Muscle of leg (tissue), 11 donors: ENCODE results near the gene KCNV2. TPM values are rescaled to one million over a fixed set of nuclear protein-coding genes. Genes with fewer than 3 reads are reported as not detected.
A peak's percentile ranks its signal among the peaks of the same experiment; 100 is the strongest.

Experiments
- DNase-seq: peaks from one replicate; pipeline ENCODE4 v3.0.0; 2013
- H3K27ac ChIP-seq: one replicate; pipeline ENCODE4 v1.5.1; 2013; ENCODE audit warnings: mild to moderate bottlenecking, low read length, control low read depth
- H3K27me3 ChIP-seq: one replicate; pipeline ENCODE4 v1.6.1; 2013; ENCODE audit warnings: low read length; ENCODE audit not compliant: control insufficient read depth, insufficient read depth
- H3K36me3 ChIP-seq: one replicate; pipeline ENCODE4 v1.6.1; 2013; ENCODE audit warnings: low read length; ENCODE audit not compliant: control insufficient read depth, insufficient read depth
- H3K4me1 ChIP-seq: one replicate; pipeline ENCODE4 v1.6.1; 2013; ENCODE audit warnings: low read length; ENCODE audit not compliant: control insufficient read depth, insufficient read depth
- H3K4me3 ChIP-seq: one replicate; pipeline ENCODE4 v1.5.1; 2013; ENCODE audit warnings: low read length, control low read depth
- H3K9me3 ChIP-seq: replicated peaks from 2 replicates; pipeline ENCODE4 v1.6.1; 2013; ENCODE audit warnings: low read depth, low read length; ENCODE audit not compliant: control insufficient read depth
- WGBS: methylation state at CpG from one replicate; pipeline ENCODE4 v1.1.5; 2013; ENCODE audit warnings: missing lambda C conversion rate; ENCODE audit not compliant: insufficient coverage; 5-methylcytosine and 5-hydroxymethylcytosine counted together
- polyA plus RNA-seq, 8 donors: library from polyadenylated mRNA; unstranded; fragments of 120-200 nt; gene quantifications; one replicate each; pipeline versions ENCODE4 v1.2.1 to v1.2.3, GENCODE V29; 2013; ENCODE audit warnings: inconsistent platforms in 1 of 8, low replicate concordance in 1 of 8; ENCODE audit not compliant: insufficient read length in 8 of 8, insufficient read depth in 1 of 8
- total RNA-seq: library from RNA; stranded (reverse); fragments of 120-200 nt; gene quantifications from one replicate; pipeline ENCODE4 v1.2.4, GENCODE V29; 2013

KCNV2 gene
- total and polyA plus RNA-seq, 9 donors = 0.08 to 0.33 (median 0.19) TPM; not detected in 1

DNA sequence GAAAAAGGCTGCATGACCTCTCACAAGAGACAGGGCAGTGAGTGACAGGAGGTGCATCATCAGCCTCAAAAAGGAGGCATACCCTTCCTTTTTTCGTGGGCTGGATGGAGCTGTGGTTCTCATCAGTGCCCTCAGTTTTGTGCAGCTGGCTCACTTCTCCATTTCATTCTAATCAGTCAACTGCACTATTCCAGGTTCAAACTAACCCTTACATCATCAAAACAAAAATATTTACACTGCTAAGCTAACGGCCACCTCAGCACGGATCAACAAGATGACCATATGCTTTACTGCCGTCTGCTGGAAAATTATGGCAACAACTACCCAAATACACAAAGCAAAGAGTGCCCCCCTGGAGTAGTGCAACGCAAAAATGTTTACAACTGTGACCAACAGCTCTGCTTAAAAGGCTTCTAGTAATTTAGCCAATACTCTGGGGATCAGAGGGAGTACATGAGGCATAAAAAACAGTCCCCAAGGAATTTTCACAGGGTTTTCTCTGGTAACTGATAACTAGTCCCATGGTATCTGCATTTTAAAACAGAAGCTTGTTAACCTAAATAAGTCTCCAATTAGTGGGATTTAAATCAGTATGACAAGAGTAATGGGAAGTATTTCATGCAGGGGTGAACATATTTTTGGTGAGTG lies 10.8 kb downstream of the KCNV2 start:
- H3K27ac ChIP-seq = no peak overlapping the region
- peak; percentile 83 for DNase-seq

DNA sequence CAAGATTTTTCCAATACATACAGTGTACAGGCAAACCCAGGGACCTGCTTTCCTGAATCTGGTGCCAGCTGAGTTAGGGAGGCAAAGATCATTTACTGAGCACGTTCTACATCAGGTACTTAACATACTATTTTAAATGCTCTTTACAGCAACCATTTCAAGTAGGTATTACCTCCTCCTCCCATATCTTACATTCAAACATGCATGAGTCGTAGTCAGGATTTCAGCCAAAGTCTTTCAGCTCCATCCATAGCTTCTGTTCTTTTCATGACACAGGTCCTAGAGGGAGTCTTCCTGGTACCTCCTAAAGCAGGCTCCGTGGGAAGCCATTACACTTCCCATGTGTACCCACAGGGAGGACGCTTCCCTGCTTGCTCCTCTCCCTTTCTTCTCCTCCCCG lies 11.7 kb downstream of the KCNV2 start:
- H3K4me3 ChIP-seq = no peak overlapping the region
- 75% methylated on average over 5 of the region's 5 CpGs for WGBS
- peaks cover 12% of the 10 kb centered on the region for H3K4me1 ChIP-seq
- H3K27ac ChIP-seq = no peak overlapping the region
- no peaks in the 10 kb centered on the region for H3K36me3 ChIP-seq
- no peaks in the 10 kb centered on the region for H3K9me3 ChIP-seq
- DNase-seq = no peak
- H3K27me3 ChIP-seq = no peaks in the 10 kb centered on the region

More for the DNA sequence above, 10.8 kb downstream of the KCNV2 start:
- Histone ChIP-seq H3K36me3 (no peaks in the 10 kb centered on the region), H3K4me3 (no peak overlapping the region), H3K9me3 (no peaks in the 10 kb centered on the region), H3K27me3 (no peaks in the 10 kb centered on the region), H3K4me1 (peaks cover 14% of the 10 kb centered on the region)
- 22% methylated on average over 4 of the region's 5 CpGs for WGBS

DNA sequence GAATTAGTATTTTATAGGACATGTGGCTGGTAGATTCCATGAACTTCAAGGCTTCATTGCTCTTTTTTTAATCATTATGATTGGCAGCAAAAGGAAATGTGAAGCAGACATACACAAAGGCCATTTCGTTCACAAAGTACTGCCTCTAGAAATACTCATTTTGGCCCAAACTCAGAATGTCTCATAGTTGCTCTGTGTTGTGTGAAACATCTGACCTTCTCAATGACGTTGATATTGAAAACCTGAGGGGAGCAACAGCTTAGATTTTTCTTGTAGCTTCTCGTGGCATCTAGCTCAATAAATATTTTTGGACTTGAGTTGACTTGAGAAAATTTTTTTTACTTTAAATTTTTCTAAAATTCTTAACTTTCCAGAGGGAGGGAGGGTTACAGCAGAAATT lies 12.4 kb downstream of the KCNV2 start:
- H3K9me3 ChIP-seq = no peaks in the 10 kb centered on the region
- H3K36me3 ChIP-seq = no peaks in the 10 kb centered on the region
- no peaks in the 10 kb centered on the region for H3K27me3 ChIP-seq
- DNase-seq = no peak
- WGBS = no CpG with 5 or more reads among the region's 3 CpGs
- H3K4me1 ChIP-seq = peaks cover 12% of the 10 kb centered on the region
- no peak overlapping the region for H3K27ac ChIP-seq
- no peak overlapping the region for H3K4me3 ChIP-seq

DNA sequence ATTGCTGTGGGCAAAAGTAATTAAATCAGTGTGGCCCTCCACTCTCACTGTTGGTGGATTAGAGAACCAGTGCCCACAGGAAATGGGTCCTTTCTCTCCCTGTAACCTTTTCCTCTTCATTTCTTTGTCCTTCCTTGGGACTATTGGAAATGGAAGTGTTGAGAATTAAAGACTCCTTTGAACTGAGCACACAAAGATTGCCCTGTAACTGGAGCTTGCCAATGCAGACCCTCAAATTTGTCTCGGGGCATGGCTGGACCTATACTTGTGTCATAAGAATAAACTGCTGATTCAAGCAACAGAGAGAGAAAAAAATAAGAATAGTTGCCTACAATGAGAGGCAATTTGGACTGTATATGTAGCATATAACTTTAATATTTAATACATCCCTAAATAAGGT lies 13.7 kb downstream of the KCNV2 start:
- no peaks in the 10 kb centered on the region for H3K36me3 ChIP-seq
- WGBS = no CpG with 5 or more reads among the region's 1 CpG

DNA sequence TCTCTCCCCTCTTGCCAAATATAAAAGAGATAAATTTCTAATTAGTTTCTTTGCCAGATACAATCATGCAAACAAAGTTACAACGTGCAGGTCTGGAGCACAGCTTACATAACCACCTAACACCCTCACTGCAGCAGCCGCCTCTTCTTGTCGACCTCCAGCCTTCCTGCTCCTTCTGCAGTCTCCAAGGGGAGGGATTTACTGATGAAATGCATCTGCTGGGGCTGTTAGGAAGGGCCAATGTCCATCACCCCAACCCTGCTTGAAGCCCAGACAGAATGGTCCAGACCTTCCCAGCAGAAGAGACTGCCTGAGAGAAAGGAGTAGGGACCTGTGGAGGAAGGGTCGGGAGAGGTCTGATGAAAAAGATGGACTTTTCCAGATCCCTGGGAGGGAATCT lies 15.2 kb downstream of the KCNV2 start:
- Histone ChIP-seq H3K36me3 (no peaks in the 10 kb centered on the region), H3K27ac (no peak overlapping the region), H3K4me3 (no peak overlapping the region), H3K4me1 (peaks cover 5% of the 10 kb centered on the region), H3K27me3 (no peaks in the 10 kb centered on the region), H3K9me3 (no peaks in the 10 kb centered on the region)
- no peak for DNase-seq
- no CpG with 5 or more reads among the region's 4 CpGs for WGBS

More for the DNA sequence above, 13.7 kb downstream of the KCNV2 start:
- Histone ChIP-seq H3K27ac (no peak overlapping the region), H3K4me3 (no peak overlapping the region), H3K4me1 (peaks cover 12% of the 10 kb centered on the region), H3K27me3 (no peaks in the 10 kb centered on the region), H3K9me3 (no peaks in the 10 kb centered on the region)
- DNase-seq = no peak

DNA sequence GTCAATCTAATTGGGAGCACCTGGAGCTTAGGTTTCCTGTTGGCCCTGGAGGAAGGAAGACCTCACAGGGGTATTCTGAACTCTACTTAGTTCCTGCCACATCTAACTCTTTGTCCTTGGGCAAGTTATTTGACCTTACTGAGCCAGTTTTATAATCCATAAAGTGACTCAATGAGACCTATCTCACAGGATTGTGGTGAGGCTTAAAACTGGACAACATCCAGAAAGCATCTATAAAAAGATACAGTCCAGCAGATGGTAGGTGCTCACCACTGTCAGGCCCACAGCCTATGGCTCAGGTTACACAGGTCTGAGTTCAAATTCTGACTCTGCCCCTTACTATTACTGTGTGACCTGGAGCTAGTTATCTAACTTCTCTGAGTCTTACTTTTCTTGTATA lies 23.3 kb downstream of the KCNV2 start:
- Histone ChIP-seq H3K36me3 (peaks cover 3% of the 10 kb centered on the region), H3K27ac (no peak overlapping the region), H3K9me3 (no peaks in the 10 kb centered on the region), H3K4me1 (no peaks in the 10 kb centered on the region), H3K4me3 (no peak overlapping the region), H3K27me3 (no peaks in the 10 kb centered on the region)
- no peak for DNase-seq

DNA sequence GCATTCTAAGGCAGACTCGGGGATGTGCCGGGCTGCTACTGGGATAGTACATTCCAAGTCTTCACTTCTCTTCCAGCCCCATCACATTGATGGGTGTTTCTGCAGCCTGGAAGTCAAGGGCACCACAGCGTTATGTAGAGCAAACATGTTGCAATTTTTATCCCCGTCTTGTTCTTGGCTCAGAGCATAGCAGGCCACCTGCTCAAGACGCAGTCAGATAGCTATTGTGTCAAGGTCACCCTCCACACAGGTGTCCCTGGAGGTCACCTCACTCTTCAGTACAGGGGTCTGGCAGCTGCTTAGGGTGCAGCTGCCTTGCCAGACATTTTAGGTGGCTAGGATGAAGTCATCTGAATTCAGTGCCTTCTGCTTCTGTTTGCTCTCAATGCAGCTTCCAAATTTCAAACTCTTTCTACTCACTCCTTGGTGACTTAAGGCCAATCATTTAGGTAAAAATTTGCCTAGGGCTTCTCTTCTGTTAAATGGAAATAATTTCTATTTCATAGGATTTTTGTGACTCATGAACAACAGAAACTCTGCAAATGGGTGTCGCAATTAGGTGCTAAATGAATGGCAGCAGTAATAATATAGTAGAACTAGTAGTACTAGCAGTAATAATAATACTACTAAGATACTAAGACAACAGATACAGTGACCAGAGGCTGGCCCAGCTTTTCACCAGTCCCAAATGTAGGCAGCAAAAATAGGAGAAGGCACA lies 24.3 kb downstream of the KCNV2 start:
- Histone ChIP-seq H3K27me3 (no peaks in the 10 kb centered on the region), H3K4me1 (no peaks in the 10 kb centered on the region), H3K4me3 (no peak overlapping the region), H3K36me3 (peaks cover 8% of the 10 kb centered on the region), H3K9me3 (no peaks in the 10 kb centered on the region), H3K27ac (no peak overlapping the region)
- 62% methylated on average over 5 of the region's 6 CpGs for WGBS
- DNase-seq = no peak

DNA sequence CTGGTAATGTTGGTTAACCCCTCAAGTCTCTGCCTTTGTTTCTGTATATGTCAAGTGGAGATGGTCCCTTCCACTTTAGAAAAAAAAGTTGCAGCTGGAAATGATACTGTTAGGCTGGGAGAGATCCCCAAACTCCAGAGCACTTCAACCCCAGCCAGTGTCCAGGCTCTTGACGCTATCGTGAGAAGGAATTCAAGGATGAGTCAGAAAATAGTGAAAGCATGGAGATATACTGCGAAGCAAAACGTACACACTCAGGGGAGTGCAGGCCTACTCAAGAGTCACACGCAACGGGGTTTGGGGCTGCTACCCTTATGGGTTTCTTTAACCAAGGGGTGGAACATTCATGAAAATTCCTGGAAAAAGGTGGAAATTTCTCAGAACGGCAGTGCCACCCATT lies 24.9 kb downstream of the KCNV2 start:
- 88% methylated on average over 4 of the region's 7 CpGs for WGBS
- Histone ChIP-seq H3K27ac (no peak overlapping the region), H3K36me3 (peaks cover 8% of the 10 kb centered on the region), H3K4me1 (no peaks in the 10 kb centered on the region), H3K27me3 (no peaks in the 10 kb centered on the region), H3K9me3 (no peaks in the 10 kb centered on the region), H3K4me3 (no peak overlapping the region)
- DNase-seq = no peak

DNA sequence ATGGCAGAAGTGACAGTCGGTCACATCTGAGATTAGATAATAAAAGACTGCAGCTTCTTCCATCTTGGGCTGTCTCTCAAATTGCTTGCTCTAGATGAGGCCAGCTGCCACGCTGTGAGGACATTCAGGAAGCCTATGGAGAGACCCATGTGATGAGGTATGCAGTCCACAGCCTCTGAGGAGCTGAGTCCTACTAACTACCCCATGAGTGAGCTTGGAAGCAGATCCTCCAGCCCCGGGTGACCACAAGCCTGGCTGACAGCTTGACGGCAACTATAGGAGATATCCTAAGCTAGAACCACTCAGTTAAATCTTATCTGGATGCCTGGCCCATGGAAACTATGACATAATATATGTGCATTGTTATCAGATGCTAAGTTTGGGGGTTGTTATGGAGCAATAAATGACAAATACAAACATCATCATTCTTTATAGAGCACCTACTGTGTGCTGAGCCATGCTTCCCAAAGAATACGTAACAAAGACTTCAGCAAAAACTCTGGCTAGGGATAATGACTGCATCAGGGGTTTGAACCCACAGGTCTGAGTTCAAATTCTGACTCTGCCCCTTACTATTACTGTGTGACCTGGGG lies 26.7 kb downstream of the KCNV2 start:
- Histone ChIP-seq H3K36me3 (peaks cover 8% of the 10 kb centered on the region), H3K4me1 (no peaks in the 10 kb centered on the region), H3K27me3 (no peaks in the 10 kb centered on the region), H3K4me3 (no peak overlapping the region), H3K9me3 (no peaks in the 10 kb centered on the region), H3K27ac (no peak overlapping the region)
- WGBS = 86% methylated on average over 3 of the region's 5 CpGs
- no peak for DNase-seq

DNA sequence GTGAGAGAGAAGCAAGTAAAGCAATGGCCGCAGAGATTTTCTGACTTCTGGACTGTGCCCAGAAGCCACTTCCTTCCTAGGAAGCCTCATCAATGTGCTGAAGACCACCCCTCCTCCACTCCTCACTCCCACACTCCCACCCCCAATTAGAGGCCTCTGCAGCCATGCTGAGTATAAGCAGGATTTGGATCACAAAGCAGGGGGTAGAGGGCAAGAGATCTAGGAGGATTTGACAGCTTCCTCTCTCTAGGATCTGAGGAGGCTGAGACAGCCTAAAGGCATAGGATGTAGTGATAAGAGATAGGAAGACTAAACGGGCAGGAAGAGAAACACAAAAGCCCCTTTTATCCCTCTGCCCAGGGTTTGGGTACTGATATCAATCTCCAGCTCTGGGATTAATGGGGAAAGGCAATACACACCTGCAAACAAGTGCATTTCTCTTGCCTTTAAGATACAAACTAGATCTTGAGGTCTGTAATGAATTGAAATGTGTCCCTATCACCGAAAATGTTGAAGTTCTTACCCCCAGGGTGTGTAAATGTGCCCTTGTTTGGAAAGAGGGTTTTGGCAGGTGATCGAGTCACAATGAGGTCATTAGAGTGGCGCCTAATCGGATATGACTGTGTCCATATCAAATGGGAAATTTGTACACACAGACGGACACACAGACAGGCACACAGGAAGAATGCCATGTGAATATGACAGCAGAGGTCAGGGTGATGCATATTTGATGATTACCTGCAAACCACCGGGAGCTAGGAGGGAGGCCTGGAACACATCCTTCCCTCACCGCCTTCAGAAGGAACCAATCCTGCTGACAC lies 28.5 kb downstream of the KCNV2 start:
- no peak for DNase-seq
- 92% methylated on average over 5 of the region's 9 CpGs for WGBS
- H3K4me3 ChIP-seq = no peak overlapping the region
- no peaks in the 10 kb centered on the region for H3K9me3 ChIP-seq
- H3K4me1 ChIP-seq = no peaks in the 10 kb centered on the region
- peaks cover 8% of the 10 kb centered on the region for H3K36me3 ChIP-seq
- H3K27ac ChIP-seq = no peak overlapping the region
- no peaks in the 10 kb centered on the region for H3K27me3 ChIP-seq
